NB4 (cell line): ENCODE measurements around the gene ZNF529.
A peak's percentile ranks its signal among the peaks of the same experiment; 100 is the strongest.
"Not testable (repeated sequence)": the region's sequence is repeated elsewhere in the genome, so short reads cannot be mapped to it uniquely, and the experiment has no call there.

Source experiments
- DNase-seq: peaks from one replicate; pipeline ENCODE4 v3.0.0; 2010; ENCODE audit warnings: low read depth
- H3K4me3 ChIP-seq: one replicate; pipeline ENCODE4 v1.5.1; 2011; ENCODE audit warnings: mild to moderate bottlenecking, low read depth, low read length, moderate library complexity
- CTCF ChIP-seq: IDR thresholded peaks from one replicate; pipeline ENCODE4 v1.5.1; 2012; ENCODE audit warnings: low read depth, low read length
- MAX ChIP-seq: IDR thresholded peaks from 2 replicates; pipeline ENCODE4 v1.6.1; 2011; ENCODE audit warnings: low read depth, low read length
- MYC ChIP-seq: IDR thresholded peaks from 2 replicates; pipeline ENCODE4 v1.6.1; 2011; ENCODE audit warnings: low read depth, low read length
- POLR2A ChIP-seq: IDR thresholded peaks from 2 replicates; pipeline ENCODE4 v1.6.1; 2011; ENCODE audit warnings: mild to moderate bottlenecking; ENCODE audit not compliant: insufficient read length; ENCODE audit errors: extremely low read depth

ZNF529 gene

GRCh38 chr19:36573020-36573894 is at the start of gene ZNF529:
Gene ZNF529, minus strand, starts transcription at chr19:36573292. Its CDS starts 946 bp downstream, at chr19:36572346.
- TF ChIP-seq MYC (peak; percentile 76; the same call in 1 of the 2 replicates), POLR2A (peak; percentile 68), CTCF (no peak), MAX (peak; percentile 80)
- peak; percentile 91 for DNase-seq

GRCh38 chr19:36605877-36606478 is 32.9 kb upstream of the ZNF529 start:
- H3K4me3 ChIP-seq: peak overlapping the region; percentile 82
- TF ChIP-seq CTCF (no peak), MAX (no peak), MYC (no peak), POLR2A (no peak)
- DNase-seq: no peak

More at GRCh38 chr19:36573020-36573894, at the start of gene ZNF529:
- peak within 1 kb of the TSS; percentile 73 for H3K4me3 ChIP-seq

- peak within 1 kb of the TSS; percentile 82 for H3K4me3 ChIP-seq
- DNase-seq: peak; percentile 76
- TF ChIP-seq MAX (no peak), CTCF (no peak), POLR2A (peak; percentile 41)
These were observed 32.2 kb upstream of the ZNF529 start, which contains the start of gene ZNF382 for GRCh38 chr19:36605101-36605876. Gene ZNF382, plus strand, starts transcription at chr19:36605313. Its CDS starts 4,602 bp downstream, at chr19:36609915.

- no peak for TF ChIP-seq MAX
- no peak for TF ChIP-seq CTCF
- TF ChIP-seq POLR2A: no peak
- TF ChIP-seq MYC: no peak
- peak; percentile 78 for DNase-seq
- peak overlapping the region; percentile 82 for H3K4me3 ChIP-seq
These were observed 31.6 kb upstream of the ZNF529 start for GRCh38 chr19:36604656-36605100.

- not testable (repeated sequence) for DNase-seq, H3K4me3 ChIP-seq
These were observed 29.6 kb upstream of the ZNF529 start for GRCh38 chr19:36602681-36603080.
